GM23338 (cell line): Measurements from ENCODE around the gene MED27. TPM values are rescaled to one million over a fixed set of nuclear protein-coding genes. Genes with fewer than 3 reads are reported as not detected.

Experiments
- ATAC-seq: fragments of 200-7000 bp; cut with Tn5 transposase; 3 replicates; pipeline ENCODE4 v1.9.1; 2020
- DNase-seq: peaks from one replicate; pipeline ENCODE4 v3.0.0-alpha.2; 2015; ENCODE audit warnings: low spot score
- H2AFZ ChIP-seq: fragments of 200-600 bp; sonication (generic); 2 replicates; pipeline ENCODE4 v1.8.0; 2016; ENCODE audit warnings: antibody characterized with exemption, mild to moderate bottlenecking, moderate library complexity
- H3F3A ChIP-seq: fragments of 200-600 bp; sonication (generic); replicated peaks from 2 replicates; pipeline ENCODE4 v1.8.0; 2017; ENCODE audit warnings: antibody characterized with exemption, mixed run types, low read depth
- H3K27ac ChIP-seq: fragments of 200-600 bp; sonication (generic); 2 replicates; pipeline ENCODE4 v1.6.1; 2016; ENCODE audit warnings: low read depth
- H3K27me3 ChIP-seq: fragments of 200-600 bp; sonication (generic); 2 replicates; pipeline ENCODE4 v1.8.0; 2016; ENCODE audit warnings: mild to moderate bottlenecking, mixed run types, moderate library complexity; ENCODE audit not compliant: insufficient read depth
- H3K36me3 ChIP-seq: fragments of 200-600 bp; sonication (generic); 2 replicates; pipeline ENCODE4 v1.8.0; 2016; ENCODE audit warnings: mild to moderate bottlenecking; ENCODE audit not compliant: insufficient read depth
- H3K4me1 ChIP-seq: fragments of 200-600 bp; sonication (generic); 2 replicates; pipeline ENCODE4 v1.8.0; 2016; ENCODE audit warnings: mild to moderate bottlenecking, moderate library complexity; ENCODE audit not compliant: insufficient read depth
- H3K4me2 ChIP-seq: fragments of 200-600 bp; sonication (generic); 2 replicates; pipeline ENCODE4 v1.7.1; 2017; ENCODE audit warnings: mixed run types
- H3K4me3 ChIP-seq: fragments of 200-600 bp; sonication (generic); 2 replicates; pipeline ENCODE4 v1.6.1; 2016; ENCODE audit warnings: mixed run types
- H3K79me2 ChIP-seq: fragments of 200-600 bp; sonication (generic); replicated peaks from 2 replicates; pipeline ENCODE4 v1.8.0; 2017; ENCODE audit warnings: mild to moderate bottlenecking; ENCODE audit not compliant: insufficient read depth
- H3K9me2 ChIP-seq: fragments of 200-600 bp; sonication (generic); 2 replicates; pipeline ENCODE4 v1.8.0; 2017; ENCODE audit not compliant: insufficient read depth
- H4K20me1 ChIP-seq: fragments of 200-600 bp; sonication (generic); replicated peaks from 2 replicates; pipeline ENCODE4 v1.8.0; 2017; ENCODE audit warnings: mild to moderate bottlenecking; ENCODE audit not compliant: insufficient read depth
- H3K27ac Mint-ChIP-seq: 2 replicates; pipeline ENCODE4 v1.8.0; 2020; ENCODE audit warnings: inconsistent platforms, mild to moderate bottlenecking, moderate library complexity, mixed read lengths
- H3K27me3 Mint-ChIP-seq: 3 replicates; pipeline ENCODE4 v1.8.0; 2022; ENCODE audit warnings: low read depth, mild to moderate bottlenecking, moderate library complexity, mixed read lengths, inconsistent platforms; ENCODE audit not compliant: insufficient read depth, poor library complexity
- H3K36me3 Mint-ChIP-seq: 3 replicates; pipeline ENCODE4 v1.8.0; 2021; ENCODE audit warnings: low read depth, mild to moderate bottlenecking, inconsistent platforms, moderate library complexity, mixed read lengths
- H3K4me1 Mint-ChIP-seq: 3 replicates; pipeline ENCODE4 v1.8.0; 2020; ENCODE audit warnings: mild to moderate bottlenecking, inconsistent platforms, mixed read lengths
- H3K4me3 Mint-ChIP-seq: 3 replicates; pipeline ENCODE4 v1.8.0; 2021; ENCODE audit warnings: moderate library complexity, mild to moderate bottlenecking, inconsistent platforms, mixed read lengths
- H3K9me3 Mint-ChIP-seq: 3 replicates; pipeline ENCODE4 v1.8.0; 2020; ENCODE audit warnings: moderate library complexity, mild to moderate bottlenecking, inconsistent platforms, mixed read lengths
- CREB1 ChIP-seq: fragments of 250-450 bp; sonication (Bioruptor Pico); IDR thresholded peaks from 2 replicates; pipeline ENCODE4 v1.5.0; 2020; ENCODE audit warnings: low read depth, mild to moderate bottlenecking, moderate library complexity
- CTCF ChIP-seq, 2 experiments: fragments of 200-600 bp in 1 of 2; sonication (generic) in 1 of 2; conservative IDR thresholded peaks; 2 replicates each; pipeline versions ENCODE4 v1.5.1 to v1.6.1; 2016 to 2017; ENCODE audit warnings: antibody characterized with exemption in 2 of 2, low read depth in 2 of 2, mild to moderate bottlenecking in 2 of 2, moderate library complexity in 1 of 2
- ETS1 ChIP-seq: IDR thresholded peaks from 2 replicates; pipeline ENCODE4 v1.6.1; 2016; ENCODE audit warnings: antibody characterized with exemption
- EZH2 ChIP-seq: fragments of 200-600 bp; sonication (generic); IDR thresholded peaks from one replicate; pipeline ENCODE4 v1.8.0; 2017; ENCODE audit warnings: antibody characterized with exemption, mild to moderate bottlenecking, low read depth; ENCODE audit not compliant: unreplicated experiment
- EZH2phosphoT487 ChIP-seq: fragments of 200-600 bp; sonication (generic); IDR thresholded peaks from one replicate; pipeline ENCODE4 v1.8.1; 2018; ENCODE audit warnings: antibody characterized with exemption; ENCODE audit not compliant: unreplicated experiment
- JUNB ChIP-seq: IDR thresholded peaks from one replicate; pipeline ENCODE4 v1.6.1; 2016; ENCODE audit warnings: antibody characterized with exemption; ENCODE audit not compliant: unreplicated experiment
- POLR2AphosphoS5 ChIP-seq: IDR thresholded peaks from 2 replicates; pipeline ENCODE4 v1.6.1; 2016; ENCODE audit warnings: antibody characterized with exemption, low read depth
- STAT1 ChIP-seq: IDR thresholded peaks from one replicate; pipeline ENCODE4 v1.6.1; 2016; ENCODE audit warnings: antibody characterized with exemption; ENCODE audit not compliant: unreplicated experiment
- ZNF114 ChIP-seq: fragments of 250-450 bp; sonication (Bioruptor Pico); IDR thresholded peaks from 2 replicates; pipeline ENCODE4 v1.5.0; 2020; ENCODE audit warnings: mild to moderate bottlenecking, moderate library complexity
- ZNF331 ChIP-seq: fragments of 250-450 bp; sonication (Bioruptor Pico); IDR thresholded peaks from 2 replicates; pipeline ENCODE4 v1.5.0; 2020; ENCODE audit warnings: low read depth, mild to moderate bottlenecking, moderate library complexity
- ZNF462 ChIP-seq: fragments of 250-450 bp; sonication (Bioruptor Pico); IDR thresholded peaks from 2 replicates; pipeline ENCODE4 v1.5.0; 2020; ENCODE audit warnings: mild to moderate bottlenecking, moderate library complexity
- polyA plus RNA-seq: library from polyadenylated mRNA; unstranded; fragments of >200 nt; fragmentation: Nextera tagmentation; extraction: Ambion mirVana; gene quantifications from 2 replicates; pipeline ENCODE4 v1.2.1, GENCODE V29; 2016
- total RNA-seq: library from RNA; depleted of rRNA; stranded (reverse); fragments of >200 nt; shearing (Covaris generic); gene quantifications from 2 replicates; pipeline ENCODE4 v1.2.3, GENCODE V29; 2014

The MED27 gene
- total and polyA plus RNA-seq, 2 experiments from 2014 or later, result 30.6 to 35.0 TPM

GRCh38 chr9:132078699-132079356, 839 bp downstream of the MED27 start (continued):
- TF ChIP-seq ZNF331 (CRISPR knock-in tag), result no peak

GRCh38 chr9:132077881-132078698, 1.6 kb downstream of the MED27 start:
- DNase-seq (no peak), ATAC-seq (no peak)
- Histone ChIP-seq H2AFZ (no peak overlapping the region), H3K9me2 (no peaks in the 10 kb centered on the region), H3K36me3 (no peaks in the 10 kb centered on the region; the same call in 1 of the 2 replicates), H3K79me2 (peaks cover 62% of the 10 kb centered on the region), H3K4me3 (peak overlapping the region; percentile 73), H3K4me1 (peaks cover 13% of the 10 kb centered on the region), H4K20me1 (peaks cover 30% of the 10 kb centered on the region), H3K27ac (no peak overlapping the region), H3K4me2 (peak overlapping the region; percentile 92), H3F3A (no peaks in the 10 kb centered on the region), H3K27me3 (no peaks in the 10 kb centered on the region)
- Mint-ChIP-seq H3K9me3 (no peaks in the 10 kb centered on the region), H3K27ac (no peak overlapping the region), H3K27me3 (peaks cover 9% of the 10 kb centered on the region), H3K4me3 (peak overlapping the region; percentile 98), H3K36me3 (peaks cover 10% of the 10 kb centered on the region; the same call in 2 of the 3 replicates), H3K4me1 (peaks cover 17% of the 10 kb centered on the region)
- no peak for TF ChIP-seq ZNF331 (CRISPR knock-in tag)
- TF ChIP-seq CTCF (conservative IDR thresholded peaks at IDR 0.05; ENCODE audit: low read depth in 2 of 2), result no peak
- no peak for TF ChIP-seq ZNF114 (CRISPR knock-in tag)
- TF ChIP-seq POLR2AphosphoS5, result no peak
- no peak for TF ChIP-seq ETS1
- TF ChIP-seq STAT1, result no peak
- no peak for TF ChIP-seq ZNF462 (CRISPR knock-in tag)
- no peak for TF ChIP-seq CREB1
- TF ChIP-seq EZH2, result no peak
- no peak for TF ChIP-seq EZH2phosphoT487
- TF ChIP-seq JUNB, result no peak
